GM21423 (cell line): ENCODE data around the gene RPL3.

Experiments
- ATAC-seq: cut with Tn5 transposase; IDR thresholded peaks from one replicate; pipeline ENCODE4 v1.9.1; 2021; ENCODE audit warnings: mild to moderate bottlenecking, moderate library complexity; ENCODE audit not compliant: unreplicated experiment

The RPL3 gene

DNA sequence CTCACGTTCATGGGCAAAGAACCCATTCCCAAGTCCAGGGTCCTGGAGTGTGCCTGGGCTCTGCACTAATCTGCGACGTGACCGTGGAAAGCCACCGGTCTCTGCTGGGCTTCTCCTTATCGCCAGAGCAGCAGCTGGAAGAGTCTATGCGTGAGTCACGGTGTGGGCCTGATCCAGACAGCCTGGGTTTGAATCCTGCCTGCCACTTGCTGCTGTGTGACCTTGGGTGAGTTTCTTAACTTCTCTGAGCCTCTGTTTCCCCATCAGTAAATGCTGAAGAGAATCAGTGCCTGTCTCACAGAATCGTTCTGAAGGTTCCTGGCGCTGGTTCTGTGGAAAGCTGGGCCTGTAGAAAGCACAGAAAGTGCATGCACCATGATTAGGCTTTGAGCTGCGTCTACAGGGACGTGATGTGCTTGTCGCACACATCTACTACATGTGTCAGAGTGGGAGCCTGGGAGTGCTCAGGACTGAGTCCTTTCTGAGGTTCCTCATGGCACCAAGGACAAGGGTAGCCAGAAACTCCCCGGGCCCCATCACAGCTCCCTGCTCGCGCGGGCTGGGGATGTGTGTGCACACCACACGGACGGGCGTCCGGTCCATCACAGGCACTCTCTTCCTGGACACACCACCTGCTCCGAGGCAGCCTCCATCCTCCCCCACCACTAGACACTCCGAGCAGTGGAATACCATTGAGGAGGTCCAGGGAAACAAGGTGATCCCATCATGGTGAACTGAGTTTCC, 54.1 kb downstream of the RPL3 start:
- no peak for ATAC-seq

DNA sequence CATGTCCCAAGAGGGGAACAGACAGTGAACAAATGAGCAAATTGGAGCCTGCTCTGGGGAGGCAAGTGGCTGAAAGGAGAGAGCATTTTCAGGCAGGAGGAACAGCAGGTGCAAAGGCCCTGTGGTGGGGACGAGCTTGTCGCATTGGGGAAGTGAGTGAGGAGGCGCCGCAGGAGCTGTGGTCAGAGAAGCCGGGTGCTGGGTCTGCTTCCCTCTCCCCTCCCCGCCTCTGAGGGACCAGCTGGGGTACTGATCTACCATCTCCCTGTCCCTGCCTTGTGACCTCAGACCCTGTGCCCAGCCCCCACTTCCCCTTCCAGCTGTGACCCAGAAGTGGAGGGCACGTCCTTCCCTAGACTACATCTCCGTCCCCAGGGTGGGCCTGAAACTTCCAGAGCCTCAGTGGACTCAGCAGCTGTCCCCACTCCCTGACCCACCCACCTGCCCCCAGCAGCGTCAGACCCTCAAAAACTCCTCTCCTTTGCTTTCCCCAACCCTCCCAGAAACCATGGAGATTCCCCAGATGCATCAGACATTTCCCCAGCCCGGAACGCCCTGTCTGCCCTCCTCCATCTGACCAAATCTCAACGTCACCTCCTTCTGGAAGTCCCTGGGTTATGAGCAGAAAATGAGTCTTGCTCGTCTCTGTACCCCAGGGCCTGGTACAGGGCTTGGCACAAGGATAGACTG, 54.9 kb downstream of the RPL3 start:
- ATAC-seq, result no peak

DNA sequence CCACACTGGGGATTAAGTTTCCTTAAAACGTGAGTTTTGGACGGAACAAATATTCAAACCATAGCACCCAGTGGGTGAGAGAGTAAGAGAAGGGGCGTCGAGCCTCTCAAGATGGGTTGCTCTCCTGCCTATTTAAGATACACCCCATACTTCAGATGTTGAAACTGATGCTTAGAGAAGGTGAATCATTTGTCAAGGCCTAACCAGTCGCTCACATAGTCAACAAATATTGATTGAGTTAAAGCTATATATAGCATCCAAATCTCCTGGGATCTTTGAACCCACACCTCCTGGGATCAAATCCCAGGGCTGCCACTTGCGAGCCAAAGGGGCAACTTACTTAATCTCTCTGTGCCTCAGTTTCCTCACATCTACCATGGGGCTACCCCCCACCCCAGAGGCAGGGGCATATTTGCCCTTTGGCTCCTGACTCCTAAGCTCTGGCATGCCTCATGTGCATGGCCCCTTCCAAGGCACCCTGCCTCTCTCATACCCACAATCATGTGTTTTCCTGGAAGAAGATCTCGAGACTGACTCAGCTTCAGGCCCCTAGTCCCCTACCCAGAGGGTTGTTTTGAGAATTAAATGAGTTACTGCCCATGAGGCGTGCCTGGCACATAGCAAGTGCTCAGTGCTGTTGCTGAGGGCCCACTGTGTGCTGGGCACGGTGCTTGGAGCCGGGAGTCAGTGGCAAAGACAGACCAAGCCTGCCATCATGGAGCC, 55.6 kb downstream of the RPL3 start:
- ATAC-seq, result no peak
